ENCODE results near the gene FAIM2.

DNA sequence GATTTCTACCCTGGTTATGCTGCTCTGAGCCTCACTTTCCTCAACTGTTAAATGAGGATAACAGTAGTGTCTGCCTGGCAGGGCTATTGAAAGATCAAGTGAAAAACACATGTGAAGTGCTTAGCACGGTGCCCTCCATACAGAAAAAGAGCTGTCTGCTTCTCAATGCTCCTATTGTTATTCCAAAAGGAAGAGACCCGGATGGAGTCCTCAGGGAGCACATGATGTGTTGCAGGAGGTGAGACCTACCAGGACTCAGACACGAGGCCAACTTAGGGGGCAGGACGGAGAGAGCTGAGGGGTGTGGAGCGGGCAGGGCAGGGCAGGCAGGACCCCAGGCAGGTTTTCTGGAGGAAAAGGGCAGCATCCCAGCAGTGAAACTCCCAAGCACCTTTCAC, 8.9 kb downstream of the FAIM2 start:
- TF ChIP-seq, protein P1, sequence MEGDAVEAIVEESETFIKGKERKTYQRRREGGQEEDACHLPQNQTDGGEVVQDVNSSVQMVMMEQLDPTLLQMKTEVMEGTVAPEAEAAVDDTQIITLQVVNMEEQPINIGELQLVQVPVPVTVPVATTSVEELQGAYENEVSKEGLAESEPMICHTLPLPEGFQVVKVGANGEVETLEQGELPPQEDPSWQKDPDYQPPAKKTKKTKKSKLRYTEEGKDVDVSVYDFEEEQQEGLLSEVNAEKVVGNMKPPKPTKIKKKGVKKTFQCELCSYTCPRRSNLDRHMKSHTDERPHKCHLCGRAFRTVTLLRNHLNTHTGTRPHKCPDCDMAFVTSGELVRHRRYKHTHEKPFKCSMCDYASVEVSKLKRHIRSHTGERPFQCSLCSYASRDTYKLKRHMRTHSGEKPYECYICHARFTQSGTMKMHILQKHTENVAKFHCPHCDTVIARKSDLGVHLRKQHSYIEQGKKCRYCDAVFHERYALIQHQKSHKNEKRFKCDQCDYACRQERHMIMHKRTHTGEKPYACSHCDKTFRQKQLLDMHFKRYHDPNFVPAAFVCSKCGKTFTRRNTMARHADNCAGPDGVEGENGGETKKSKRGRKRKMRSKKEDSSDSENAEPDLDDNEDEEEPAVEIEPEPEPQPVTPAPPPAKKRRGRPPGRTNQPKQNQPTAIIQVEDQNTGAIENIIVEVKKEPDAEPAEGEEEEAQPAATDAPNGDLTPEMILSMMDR (conservative IDR thresholded peaks at IDR 0.05 in 1 of 2, IDR thresholded peaks at IDR 0.05 in 1 of 2; ENCODE audit: low read depth in 1 of 2, low read length in 2 of 2), result no peak
- no peak for TF ChIP-seq EZH2 (IDR thresholded peaks at IDR 0.05; ENCODE audit: low read length, missing control alignments)

Data from fibroblast of lung (primary cell).